AG04450 (cell line): ENCODE results near the gene KRTAP2-4. TPM values are rescaled to one million over a fixed set of nuclear protein-coding genes. Genes with fewer than 3 reads are reported as not detected.
"Not testable (repeated sequence)": the region's sequence is repeated elsewhere in the genome, so short reads cannot be mapped to it uniquely, and the experiment has no call there.

Experiments
- CTCF ChIA-PET: fragments of 300-600, 350-600 bp; formaldehyde crosslinking; extraction: SDS; loops from one replicate; lab custom pipeline; 2022; ENCODE audit warnings: antibody characterized with exemption, inconsistent platforms; lab: Charles Lee
- POLR2A ChIA-PET: fragments of 350-600 bp; formaldehyde crosslinking; extraction: SDS; loops from one replicate; lab custom pipeline; 2021; ENCODE audit warnings: antibody characterized with exemption, inconsistent platforms; lab: Yijun Ruan, JAX
- DNase-seq: peaks from one replicate; pipeline ENCODE4 v3.0.0-alpha.2; 2011; ENCODE audit warnings: low read depth, low spot score
- H3K27ac ChIP-seq: one replicate; pipeline ENCODE4 v1.5.1; 2012; ENCODE audit warnings: low read depth, low read length, control low read depth
- H3K27me3 ChIP-seq: one replicate; pipeline ENCODE4 v1.6.0; 2012; ENCODE audit warnings: low read length; ENCODE audit not compliant: control insufficient read depth, insufficient read depth
- H3K4me3 ChIP-seq: 2 replicates; pipeline ENCODE4 v1.5.1; 2011; ENCODE audit warnings: mild to moderate bottlenecking, low read depth, low read length, control low read depth
- H3K9me3 ChIP-seq: 2 replicates; pipeline ENCODE4 v1.5.1; 2012; ENCODE audit warnings: low read length; ENCODE audit not compliant: control insufficient read depth, insufficient read depth
- polyA plus RNA-seq: library from polyadenylated mRNA; depleted of rRNA; stranded (reverse); fragments of >200 nt; gene quantifications from 2 replicates; pipeline ENCODE4 v1.2.3, GENCODE V29; 2011
- TF ChIP-seq, protein P1 (sequence below): IDR thresholded peaks from 2 replicates; pipeline ENCODE4 v1.5.1; 2011; ENCODE audit warnings: low read depth, low read length, control low read depth, inconsistent platforms

The KRTAP2-4 gene
- polyA plus RNA-seq, 1 experiment = not detected

DNA sequence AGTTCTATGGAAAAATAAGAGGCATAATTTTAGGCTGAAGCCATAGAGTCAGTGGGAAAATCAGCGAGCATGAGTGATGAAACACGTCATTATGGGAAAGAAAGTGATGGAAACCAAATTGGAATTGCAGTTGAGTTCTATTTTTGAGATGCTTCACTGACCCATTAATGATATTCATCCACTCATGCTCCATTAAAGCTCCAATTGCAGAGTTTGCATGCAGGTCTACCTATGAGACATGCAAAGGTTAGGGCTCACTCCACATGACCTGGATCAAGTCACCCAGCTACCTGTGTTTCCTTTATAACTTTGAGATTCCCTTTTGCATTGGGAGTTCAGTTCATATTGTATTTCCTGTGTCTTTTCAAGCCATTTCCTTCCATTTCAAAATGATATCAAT lies 8.0 kb upstream of the KRTAP2-4 start:
- Histone ChIP-seq H3K4me3 (no peak overlapping the region), H3K9me3 (no peaks in the 10 kb centered on the region), H3K27me3 (no peaks in the 10 kb centered on the region), H3K27ac (no peak overlapping the region)
- TF ChIP-seq, protein P1, sequence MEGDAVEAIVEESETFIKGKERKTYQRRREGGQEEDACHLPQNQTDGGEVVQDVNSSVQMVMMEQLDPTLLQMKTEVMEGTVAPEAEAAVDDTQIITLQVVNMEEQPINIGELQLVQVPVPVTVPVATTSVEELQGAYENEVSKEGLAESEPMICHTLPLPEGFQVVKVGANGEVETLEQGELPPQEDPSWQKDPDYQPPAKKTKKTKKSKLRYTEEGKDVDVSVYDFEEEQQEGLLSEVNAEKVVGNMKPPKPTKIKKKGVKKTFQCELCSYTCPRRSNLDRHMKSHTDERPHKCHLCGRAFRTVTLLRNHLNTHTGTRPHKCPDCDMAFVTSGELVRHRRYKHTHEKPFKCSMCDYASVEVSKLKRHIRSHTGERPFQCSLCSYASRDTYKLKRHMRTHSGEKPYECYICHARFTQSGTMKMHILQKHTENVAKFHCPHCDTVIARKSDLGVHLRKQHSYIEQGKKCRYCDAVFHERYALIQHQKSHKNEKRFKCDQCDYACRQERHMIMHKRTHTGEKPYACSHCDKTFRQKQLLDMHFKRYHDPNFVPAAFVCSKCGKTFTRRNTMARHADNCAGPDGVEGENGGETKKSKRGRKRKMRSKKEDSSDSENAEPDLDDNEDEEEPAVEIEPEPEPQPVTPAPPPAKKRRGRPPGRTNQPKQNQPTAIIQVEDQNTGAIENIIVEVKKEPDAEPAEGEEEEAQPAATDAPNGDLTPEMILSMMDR = no peak
- no peak for DNase-seq
- ChIA-PET POLR2A (no interaction called here), CTCF (no interaction called here)

- CTCF ChIA-PET = no interaction called here
- no peaks in the 10 kb centered on the region for H3K9me3 ChIP-seq
- no peak overlapping the region for H3K27ac ChIP-seq
- no peak for DNase-seq
- POLR2A ChIA-PET = no interaction called here
- H3K27me3 ChIP-seq = no peaks in the 10 kb centered on the region
- TF ChIP-seq, protein P1 = no peak
- H3K4me3 ChIP-seq = no peak overlapping the region
These were observed 6.1 kb upstream of the KRTAP2-4 start for GRCh38 chr17:41071606-41072360.

- no peaks in the 10 kb centered on the region for H3K27me3 ChIP-seq
- DNase-seq = no peak
- TF ChIP-seq, protein P1 = no peak
- ChIA-PET POLR2A (no interaction called here), CTCF (no interaction called here)
- no peak overlapping the region for H3K27ac ChIP-seq
- H3K9me3 ChIP-seq = no peaks in the 10 kb centered on the region
- no peak overlapping the region for H3K4me3 ChIP-seq
These were observed 3.4 kb upstream of the KRTAP2-4 start for GRCh38 chr17:41069031-41069430.

- H3K4me3 ChIP-seq = no peak overlapping the region
- DNase-seq = peak; percentile 41
- POLR2A ChIA-PET = no interaction called here
- H3K27me3 ChIP-seq = no peaks in the 10 kb centered on the region
- H3K27ac ChIP-seq = no peak overlapping the region
- CTCF ChIA-PET = no interaction called here
- TF ChIP-seq, protein P1 = no peak
- H3K9me3 ChIP-seq = no peaks in the 10 kb centered on the region
These were observed 1.6 kb upstream of the KRTAP2-4 start for GRCh38 chr17:41067281-41067680.

GRCh38 chr17:41065016-41065689 lies 526 bp downstream of the KRTAP2-4 start:
- H3K4me3 ChIP-seq, POLR2A ChIA-PET, H3K27me3 ChIP-seq, H3K9me3 ChIP-seq, CTCF ChIA-PET, H3K27ac ChIP-seq, DNase-seq: not testable (repeated sequence)
